ENCODE data around the gene FAM83E. TPM values are rescaled to one million over a fixed set of nuclear protein-coding genes. Genes with fewer than 3 reads are reported as not detected.

FAM83E gene
- 0.22 and 0.60 TPM in 2 replicates for total RNA-seq

GRCh38 chr19:48614436-48615230 is at the start of gene FAM83E:
TSS of gene FAM83E (minus strand) at chr19:48615076. CDS start at chr19:48613372, 1,704 bp downstream.

GRCh38 chr19:48646001-48646721 is 31.3 kb upstream of the FAM83E start, which contains the start of gene CA11:
TSS of gene CA11 (minus strand) at chr19:48646187. CDS start at chr19:48645632, 555 bp downstream.

GRCh38 chr19:48636859-48637448 is 22.1 kb upstream of the FAM83E start, which contains the start of gene DBP:
TSS of gene DBP (minus strand) at chr19:48637379. CDS start at chr19:48636994, 385 bp downstream.

GRCh38 chr19:48618916-48619691 is 4.2 kb upstream of the FAM83E start, which contains the start of the genes RPL18 and SPHK2:
TSS of gene RPL18 (minus strand) at chr19:48619178. CDS start at chr19:48619143, 35 bp downstream.
TSS of gene SPHK2 (plus strand) at chr19:48619506. CDS start at chr19:48620515, 1,009 bp downstream.

DNA sequence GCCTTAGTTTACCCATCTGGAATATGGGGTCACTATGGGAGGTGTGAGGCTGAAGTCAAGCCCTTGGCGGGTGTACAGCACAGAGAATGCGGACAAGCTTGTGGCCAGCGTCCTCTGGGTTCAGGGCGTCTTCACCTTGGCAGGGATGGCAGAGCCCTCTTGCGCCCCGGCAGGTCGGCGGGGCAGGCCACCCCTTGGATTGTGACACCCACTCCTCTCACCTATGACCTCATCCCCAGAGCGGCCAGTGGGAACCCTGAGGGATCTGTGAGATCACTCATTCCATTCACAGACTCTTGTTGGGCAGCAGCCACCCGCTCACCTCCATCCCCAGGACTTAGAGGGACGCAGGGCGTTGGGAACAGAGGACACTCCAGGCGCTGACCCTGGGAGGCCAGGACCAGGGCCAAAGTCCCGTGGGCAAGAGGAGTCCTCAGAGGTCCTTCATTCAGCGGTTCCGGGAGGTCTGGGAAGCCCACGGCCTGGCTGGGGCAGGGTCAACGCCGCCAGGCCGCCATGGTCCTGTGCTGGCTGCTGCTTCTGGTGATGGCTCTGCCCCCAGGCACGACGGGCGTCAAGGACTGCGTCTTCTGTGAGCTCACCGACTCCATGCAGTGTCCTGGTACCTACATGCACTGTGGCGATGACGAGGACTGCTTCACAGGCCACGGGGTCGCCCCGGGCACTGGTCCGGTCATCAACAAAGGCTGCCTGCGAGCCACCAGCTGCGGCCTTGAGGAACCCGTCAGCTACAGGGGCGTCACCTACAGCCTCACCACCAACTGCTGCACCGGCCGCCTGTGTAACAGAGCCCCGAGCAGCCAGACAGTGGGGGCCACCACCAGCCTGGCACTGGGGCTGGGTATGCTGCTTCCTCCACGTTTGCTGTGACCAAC is 8.2 kb downstream of the FAM83E start, which contains the start of gene SPACA4:
SPACA4 (plus strand) TSS at position 280 of the 896 bp plus-strand sequence; CDS start at position 517, 237 bp downstream.

Other genes with a start within 250 kb of the FAM83E start
- 34.7 and 35.4 TPM in 2 replicates for gene KDELR1, start 223.5 kb downstream of the FAM83E start, total RNA-seq
- gene GRIN2D, start 221.4 kb downstream of the FAM83E start, total RNA-seq = 0.26 and 0.33 TPM in 2 replicates
- gene GRWD1, start 169.1 kb downstream of the FAM83E start, total RNA-seq = 14.7 and 24.4 TPM in 2 replicates
- gene KCNJ14, start 159.5 kb downstream of the FAM83E start, total RNA-seq = 0.11 and 0.26 TPM in 2 replicates
- 54.6 and 64.6 TPM in 2 replicates for gene CYTH2, start 145.7 kb downstream of the FAM83E start, total RNA-seq
- under 0.01 TPM in 1 of 2 replicates, not detected in the other for gene LMTK3, start 103.2 kb downstream of the FAM83E start, total RNA-seq
- 0.11 TPM in 1 of 2 replicates, not detected in the other for gene SULT2B1, start 62.9 kb downstream of the FAM83E start, total RNA-seq
- not detected in 2 replicates for gene SPACA4, start 8.3 kb downstream of the FAM83E start, total RNA-seq
- gene RPL18, start 4.1 kb upstream of the FAM83E start, total RNA-seq = 2,542 and 4,069 TPM in 2 replicates
- 4.0 and 4.9 TPM in 2 replicates for gene SPHK2, start 4.4 kb upstream of the FAM83E start, total RNA-seq
- gene DBP, start 22.3 kb upstream of the FAM83E start, total RNA-seq = 1.9 and 2.1 TPM in 2 replicates
- 4.0 and 9.8 TPM in 2 replicates for gene CA11, start 31.1 kb upstream of the FAM83E start, total RNA-seq
- not detected in 2 replicates for gene NTN5, start 57.9 kb upstream of the FAM83E start, total RNA-seq
- not detected in 2 replicates for gene FUT2, start 80.9 kb upstream of the FAM83E start, total RNA-seq
- 0.09 and 0.11 TPM in 2 replicates for gene MAMSTR, start 104.6 kb upstream of the FAM83E start, total RNA-seq
- 52.8 and 61.2 TPM in 2 replicates for gene RASIP1, start 125.5 kb upstream of the FAM83E start, total RNA-seq
- 0.43 and 0.52 TPM in 2 replicates for gene IZUMO1, start 131.8 kb upstream of the FAM83E start, total RNA-seq
- gene FUT1, start 137.6 kb upstream of the FAM83E start, total RNA-seq = 7.8 and 9.8 TPM in 2 replicates
- gene FGF21, start 140.4 kb upstream of the FAM83E start, total RNA-seq = not detected in 2 replicates
- 23.5 and 26.8 TPM in 2 replicates for gene BCAT2, start 196.0 kb upstream of the FAM83E start, total RNA-seq
- 3.0 and 6.2 TPM in 2 replicates for gene HSD17B14, start 221.4 kb upstream of the FAM83E start, total RNA-seq

Measured in dermis lymphatic vessel endothelial cell (primary cell).